Dedifferentiated amniotic fluid mesenchymal stem cell (primary cell): ENCODE results near the gene ATOSA.
A peak's percentile ranks its signal among the peaks of the same experiment; 100 is the strongest.

Source experiments
- DNase-seq: peaks from one replicate; pipeline ENCODE4 v3.0.0-alpha.2; 2016; ENCODE audit errors: extremely low spot score

Gene ATOSA

GRCh38 chr15:52679232-52680040 lies at the start of gene ATOSA:
Gene ATOSA (minus strand): TSS chr15:52679388. CDS start chr15:52678021, 1,367 bp downstream.
- peak; percentile 90 for DNase-seq

GRCh38 chr15:52728899-52729298 lies 49.7 kb upstream of the ATOSA start:
- no peak for DNase-seq

- DNase-seq, result no peak
Observed at GRCh38 chr15:52727815-52728214, 48.6 kb upstream of the ATOSA start.

GRCh38 chr15:52726195-52726594 lies 47.0 kb upstream of the ATOSA start:
- no peak for DNase-seq

- DNase-seq, result no peak
Observed at GRCh38 chr15:52718551-52718950, 39.4 kb upstream of the ATOSA start.

GRCh38 chr15:52717924-52718323 lies 38.7 kb upstream of the ATOSA start:
- no peak for DNase-seq

- no peak for DNase-seq
Observed at GRCh38 chr15:52717481-52717880, 38.3 kb upstream of the ATOSA start.

GRCh38 chr15:52716536-52716935 lies 37.3 kb upstream of the ATOSA start:
- no peak for DNase-seq

GRCh38 chr15:52715411-52715810 lies 36.2 kb upstream of the ATOSA start:
- DNase-seq, result no peak

GRCh38 chr15:52714968-52715367 lies 35.8 kb upstream of the ATOSA start:
- DNase-seq, result no peak

- DNase-seq, result no peak
Observed at GRCh38 chr15:52710708-52711389, 31.7 kb upstream of the ATOSA start.

- DNase-seq, result no peak
Observed at GRCh38 chr15:52710050-52710707, 31.0 kb upstream of the ATOSA start.

- no peak for DNase-seq
Observed at GRCh38 chr15:52709187-52709981, 30.2 kb upstream of the ATOSA start.

GRCh38 chr15:52706091-52706490 lies 26.9 kb upstream of the ATOSA start:
- DNase-seq, result no peak

- DNase-seq, result no peak
Observed at GRCh38 chr15:52702390-52702789, 23.2 kb upstream of the ATOSA start.

GRCh38 chr15:52699457-52699856 lies 20.3 kb upstream of the ATOSA start:
- no peak for DNase-seq

- DNase-seq, result no peak
Observed at GRCh38 chr15:52698514-52698913, 19.3 kb upstream of the ATOSA start.

GRCh38 chr15:52697051-52697450 lies 17.9 kb upstream of the ATOSA start:
- DNase-seq, result no peak

GRCh38 chr15:52695154-52695553 lies 16.0 kb upstream of the ATOSA start:
- no peak for DNase-seq

GRCh38 chr15:52689562-52689961 lies 10.4 kb upstream of the ATOSA start:
- DNase-seq, result no peak

GRCh38 chr15:52683580-52683979 lies 4.4 kb upstream of the ATOSA start:
- no peak for DNase-seq

- no peak for DNase-seq
Observed at GRCh38 chr15:52682781-52683180, 3.6 kb upstream of the ATOSA start.
